ENCODE data around the gene SIL1.
"Not testable (repeated sequence)": the region's sequence is repeated elsewhere in the genome, so short reads cannot be mapped to it uniquely, and the experiment has no call there.

Gene SIL1

DNA sequence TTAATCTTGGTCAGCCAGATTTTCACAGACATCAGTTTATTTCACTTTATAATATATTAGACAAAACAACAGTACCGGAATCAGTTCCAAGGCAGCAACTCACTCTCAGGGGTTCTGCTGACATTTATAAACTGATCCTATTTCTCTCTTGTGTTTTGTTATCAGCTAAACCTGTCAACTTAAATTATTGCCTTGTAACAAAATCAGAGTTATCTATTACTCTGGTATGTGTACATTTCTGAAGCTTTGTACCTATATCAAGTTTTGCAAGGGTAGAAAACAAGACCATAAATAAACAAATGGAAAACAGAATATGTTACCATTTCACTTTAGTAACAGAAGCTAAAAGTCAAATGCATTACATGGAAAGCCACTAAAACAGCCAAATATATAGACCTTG is 122.1 kb downstream of the SIL1 start:
- in situ Hi-C loops (cut with MboI; ENCODE audit: low sequenced_read_pairs) = no loop called here

DNA sequence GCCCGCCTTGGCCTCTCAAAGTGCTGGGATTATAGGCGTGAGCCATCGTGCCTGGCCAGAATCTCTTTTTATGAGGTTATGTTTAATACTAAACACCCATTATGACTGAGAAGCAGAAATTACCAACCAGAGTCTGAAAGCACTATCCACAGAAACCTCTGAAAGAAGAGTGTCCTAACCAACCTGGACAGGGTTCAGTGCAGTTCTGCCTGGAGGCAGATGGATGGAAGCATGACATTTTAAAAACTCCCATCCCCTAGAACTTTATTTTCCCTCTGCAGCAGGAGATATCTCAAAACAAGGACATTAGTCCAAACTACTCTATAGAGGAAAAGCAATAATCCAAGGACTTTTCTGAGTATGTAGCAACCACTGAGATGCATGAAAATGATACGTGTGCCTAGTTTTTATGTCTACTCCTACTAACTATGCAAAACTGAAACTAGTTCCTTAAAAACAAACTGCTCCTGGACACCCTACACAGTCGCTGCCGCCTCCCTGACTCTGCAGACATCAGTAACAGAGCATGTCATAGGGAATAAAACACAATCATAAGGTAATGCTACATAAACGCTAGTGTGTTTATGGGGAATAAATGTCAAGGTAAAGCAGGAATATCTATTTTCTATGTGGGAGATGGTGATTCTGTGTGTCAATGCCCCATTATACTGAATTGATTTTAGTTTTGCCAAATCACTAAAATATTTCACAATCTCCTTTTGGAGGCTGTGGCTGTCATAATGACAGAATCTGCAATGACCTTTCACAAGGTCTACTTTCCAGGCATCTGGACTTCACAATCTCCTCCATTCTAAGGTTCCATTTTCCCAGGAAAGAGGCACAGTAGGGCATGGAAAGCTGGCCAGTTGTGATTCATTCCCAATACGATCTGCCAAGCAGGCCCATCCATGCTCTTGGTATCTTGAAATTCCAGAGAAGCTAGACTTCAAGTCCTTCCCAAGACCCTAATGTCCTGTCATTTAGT is 122.8 kb downstream of the SIL1 start:
- in situ Hi-C loops (cut with MboI; ENCODE audit: low sequenced_read_pairs) = no loop called here

DNA sequence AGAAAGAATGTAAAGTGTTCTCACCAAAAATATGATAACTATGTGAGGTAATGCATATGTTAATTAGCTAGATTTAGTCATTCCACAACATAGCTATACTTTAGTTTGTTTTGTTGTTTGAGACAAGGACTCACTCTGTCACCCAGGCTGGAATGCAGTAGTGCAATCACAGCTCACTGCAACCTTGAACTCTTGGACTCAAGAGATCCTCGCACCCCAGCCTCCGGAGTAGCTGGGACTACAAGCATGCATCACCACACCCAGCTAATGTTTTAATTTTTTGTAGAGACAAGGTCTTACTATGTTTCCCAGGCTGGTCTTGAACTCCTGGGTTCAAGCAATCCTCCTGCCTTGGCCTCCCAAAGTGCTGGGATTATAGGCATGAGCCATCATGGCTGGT is 124.2 kb downstream of the SIL1 start:
- in situ Hi-C loops (cut with MboI; ENCODE audit: low sequenced_read_pairs) = not testable (repeated sequence)

DNA sequence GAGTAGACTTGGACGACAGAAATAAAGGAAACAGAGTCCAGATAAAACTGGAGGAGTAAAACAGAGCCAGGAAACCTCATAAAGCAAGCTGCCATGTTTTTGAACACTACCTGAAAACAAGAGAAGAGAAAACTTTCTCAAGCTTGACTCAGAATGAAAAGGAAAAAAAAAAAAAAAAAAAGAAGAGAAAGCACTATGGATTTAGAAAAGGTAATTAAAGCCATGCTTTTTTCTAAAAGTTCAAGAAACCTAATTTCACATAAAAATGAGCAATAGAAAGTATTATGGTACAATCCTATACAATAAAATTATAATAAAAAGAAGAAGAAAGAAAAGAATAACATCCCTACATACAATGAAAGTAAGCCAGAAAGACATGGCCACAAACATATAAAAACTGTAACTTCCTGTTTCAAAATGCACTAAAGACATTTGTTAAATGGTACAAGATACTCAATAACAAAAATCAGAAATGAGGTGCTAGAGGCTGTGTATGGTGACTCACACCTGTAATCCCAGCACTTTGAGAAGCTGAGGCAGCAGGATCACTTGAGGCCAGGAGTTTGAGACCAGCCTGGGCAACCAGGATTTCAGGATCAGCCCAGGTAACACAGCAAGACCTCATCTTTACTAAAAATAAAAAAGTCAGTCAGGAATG is 129.5 kb downstream of the SIL1 start:
- in situ Hi-C loops (cut with MboI; ENCODE audit: low sequenced_read_pairs) = no loop called here

DNA sequence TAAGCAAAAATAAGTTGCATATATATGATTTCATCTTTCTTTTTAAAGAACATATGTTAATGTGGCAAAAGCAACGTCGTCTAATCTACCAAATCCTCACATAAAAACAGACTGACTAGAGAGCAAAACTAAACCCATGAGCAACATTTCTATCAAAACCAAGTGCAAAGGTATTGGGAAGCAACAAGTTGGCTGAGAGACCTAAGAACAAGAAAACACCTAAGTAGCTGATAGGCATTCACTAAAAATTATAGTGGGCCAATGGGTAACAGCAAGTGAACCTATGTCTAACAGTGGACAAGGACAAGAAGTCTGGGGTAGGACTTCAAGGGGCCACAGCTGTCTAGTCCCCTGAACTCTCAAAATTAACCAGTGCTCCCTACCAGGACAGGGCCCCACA is 130.1 kb downstream of the SIL1 start:
- in situ Hi-C loops (cut with MboI; ENCODE audit: low sequenced_read_pairs) = no loop called here

DNA sequence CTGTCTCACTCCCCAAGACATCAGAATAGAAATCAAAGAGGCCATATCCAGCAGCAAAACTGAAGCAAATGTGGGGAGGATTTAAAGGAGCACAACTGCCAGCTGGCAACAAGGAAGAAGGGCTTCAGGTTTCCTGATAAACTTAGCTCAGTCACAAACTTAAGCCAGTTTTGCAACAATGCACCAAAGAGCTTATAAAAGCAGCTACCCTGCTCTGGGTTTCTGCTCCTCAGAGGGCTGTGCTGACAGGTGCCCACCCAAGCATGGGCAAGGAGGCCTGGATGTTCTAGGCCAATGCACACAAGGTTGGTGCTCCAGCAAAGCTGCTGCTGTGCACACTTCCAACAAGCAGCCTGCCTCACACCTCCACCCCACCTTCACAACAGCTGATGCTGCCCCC is 132.9 kb downstream of the SIL1 start:
- in situ Hi-C loops (cut with MboI; ENCODE audit: low sequenced_read_pairs) = no loop called here

DNA sequence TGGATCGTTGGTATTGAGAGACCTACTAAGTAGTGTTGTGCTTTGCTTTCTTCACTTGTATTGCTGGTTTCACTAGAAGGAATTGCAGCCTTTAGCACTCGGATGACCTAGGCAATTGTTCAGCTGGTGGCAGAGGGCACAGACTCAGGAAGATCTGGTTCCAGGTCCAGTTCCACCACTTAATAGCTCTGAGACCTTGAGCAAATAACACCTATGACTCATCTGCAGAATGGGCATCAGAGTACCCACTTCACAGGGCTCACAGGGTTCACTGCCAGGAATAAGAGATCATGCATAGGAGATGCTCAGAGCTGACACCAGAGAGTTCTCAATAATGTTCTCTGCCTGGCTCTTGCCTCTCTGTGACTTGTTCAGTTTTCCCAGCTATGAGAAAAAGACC is 133.6 kb downstream of the SIL1 start:
- in situ Hi-C loops (cut with MboI; ENCODE audit: low sequenced_read_pairs) = no loop called here

DNA sequence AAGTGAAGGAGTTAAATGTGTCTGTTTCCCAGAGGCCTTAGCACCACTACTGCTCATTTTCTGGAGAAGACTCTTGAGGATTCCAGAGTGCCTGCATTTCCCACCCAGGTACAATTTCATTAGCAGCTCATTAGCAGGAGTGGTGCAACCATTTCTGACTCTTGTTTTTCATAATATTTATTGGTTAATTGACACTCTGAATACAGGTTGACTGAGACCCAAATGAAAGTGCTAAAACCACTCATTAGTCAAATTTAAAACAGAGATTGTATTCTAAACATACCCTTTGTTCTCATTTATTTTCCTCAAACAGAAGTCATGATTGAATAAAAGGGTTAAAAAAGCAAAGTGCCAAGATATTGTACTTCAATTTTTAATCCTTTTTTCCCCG is 134.5 kb downstream of the SIL1 start:
- in situ Hi-C loops (cut with MboI; ENCODE audit: low sequenced_read_pairs) = no loop called here

DNA sequence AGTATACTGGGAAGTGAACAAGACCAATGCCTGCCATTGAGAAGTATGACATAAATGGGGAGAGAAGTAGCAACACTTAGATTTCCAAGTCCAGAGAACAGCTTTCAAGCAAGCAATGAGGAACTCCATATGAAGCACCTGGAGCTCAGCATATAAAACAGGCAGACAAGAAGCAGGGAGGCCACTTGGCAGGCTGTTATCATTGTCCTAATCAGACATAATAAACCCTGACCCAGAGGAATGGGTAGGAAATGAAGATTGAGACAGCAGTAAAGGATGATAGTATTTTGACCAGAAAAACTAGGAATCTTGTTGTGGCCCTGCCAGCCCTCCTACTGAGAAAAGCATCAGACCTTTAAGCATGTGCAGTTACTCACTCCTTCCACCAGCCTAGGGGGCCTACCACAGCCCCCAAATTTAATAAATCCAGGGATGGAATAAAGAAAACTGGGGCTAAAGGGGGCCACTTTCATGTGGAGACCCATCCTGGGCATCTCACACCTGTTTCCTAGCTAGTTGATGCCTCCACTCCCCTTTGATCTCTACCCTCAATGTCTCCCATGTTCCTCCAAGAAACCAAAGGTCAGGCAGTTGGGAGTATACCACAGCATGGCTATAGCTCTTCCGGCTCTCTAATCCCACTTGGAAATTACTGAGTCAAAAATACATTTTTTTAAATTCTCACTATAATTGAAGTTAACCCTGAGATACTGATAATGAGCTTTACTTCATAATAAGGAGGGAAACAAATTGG is 135.1 kb downstream of the SIL1 start:
- in situ Hi-C loops (cut with MboI; ENCODE audit: low sequenced_read_pairs) = no loop called here

DNA sequence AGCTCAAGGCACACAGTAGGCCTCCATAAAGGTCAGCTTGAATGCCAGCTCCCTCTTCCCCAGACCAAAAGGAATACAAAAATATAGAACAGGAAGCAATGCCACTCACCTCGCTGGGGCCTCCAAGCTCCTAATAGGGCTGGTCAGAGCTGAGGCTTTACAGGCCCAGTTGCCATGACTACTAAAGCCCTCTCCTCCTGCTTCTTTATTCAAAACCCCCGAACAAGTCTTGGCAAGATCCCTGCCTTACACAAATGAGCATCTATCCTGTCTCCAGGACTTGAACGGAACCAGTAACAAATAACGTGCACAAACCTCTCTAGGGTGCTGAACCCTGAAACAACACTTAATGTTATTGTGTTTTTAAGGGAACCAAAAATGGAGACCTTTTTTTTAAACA is 136.3 kb downstream of the SIL1 start:
- in situ Hi-C loops (cut with MboI; ENCODE audit: low sequenced_read_pairs) = no loop called here

DNA sequence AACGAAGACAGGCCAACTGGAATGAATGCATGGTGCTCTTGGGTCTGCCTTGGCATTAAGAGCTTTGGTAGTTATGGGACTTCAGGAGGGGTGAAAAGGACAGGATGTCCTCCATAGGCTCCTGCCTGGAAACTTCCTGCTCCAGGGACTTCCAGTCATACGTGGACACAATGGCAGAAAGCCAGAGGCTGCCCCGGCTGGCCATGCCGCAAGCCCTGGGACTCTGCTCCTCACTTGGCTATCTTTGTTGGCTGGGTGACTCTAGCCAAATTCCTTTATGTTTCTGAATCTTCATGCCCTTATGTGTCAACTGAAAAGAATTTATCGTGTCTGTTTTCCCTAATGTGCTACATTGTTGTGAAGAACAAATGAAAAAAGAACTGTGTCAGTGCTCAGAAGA is 136.9 kb downstream of the SIL1 start:
- in situ Hi-C loops (cut with MboI; ENCODE audit: low sequenced_read_pairs) = no loop called here

DNA sequence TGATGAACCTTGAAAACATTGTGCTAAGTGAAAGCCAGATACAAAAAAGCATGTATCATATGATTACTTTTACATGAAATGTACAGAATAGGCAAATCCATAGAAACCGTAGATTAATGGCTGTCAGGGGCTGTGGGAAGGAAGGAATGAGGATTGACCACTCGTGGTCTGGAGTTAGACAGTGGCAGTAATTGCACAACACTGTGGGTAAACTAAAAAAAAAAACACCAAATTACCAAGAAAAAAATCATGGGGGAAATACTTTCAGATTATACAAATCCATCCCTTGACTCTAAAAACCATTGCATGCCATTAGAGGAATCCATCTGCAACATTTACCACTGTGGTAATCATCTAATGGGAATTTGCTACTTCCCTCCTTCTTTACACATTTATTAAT is 140.0 kb downstream of the SIL1 start:
- in situ Hi-C loops (cut with MboI; ENCODE audit: low sequenced_read_pairs) = no loop called here

DNA sequence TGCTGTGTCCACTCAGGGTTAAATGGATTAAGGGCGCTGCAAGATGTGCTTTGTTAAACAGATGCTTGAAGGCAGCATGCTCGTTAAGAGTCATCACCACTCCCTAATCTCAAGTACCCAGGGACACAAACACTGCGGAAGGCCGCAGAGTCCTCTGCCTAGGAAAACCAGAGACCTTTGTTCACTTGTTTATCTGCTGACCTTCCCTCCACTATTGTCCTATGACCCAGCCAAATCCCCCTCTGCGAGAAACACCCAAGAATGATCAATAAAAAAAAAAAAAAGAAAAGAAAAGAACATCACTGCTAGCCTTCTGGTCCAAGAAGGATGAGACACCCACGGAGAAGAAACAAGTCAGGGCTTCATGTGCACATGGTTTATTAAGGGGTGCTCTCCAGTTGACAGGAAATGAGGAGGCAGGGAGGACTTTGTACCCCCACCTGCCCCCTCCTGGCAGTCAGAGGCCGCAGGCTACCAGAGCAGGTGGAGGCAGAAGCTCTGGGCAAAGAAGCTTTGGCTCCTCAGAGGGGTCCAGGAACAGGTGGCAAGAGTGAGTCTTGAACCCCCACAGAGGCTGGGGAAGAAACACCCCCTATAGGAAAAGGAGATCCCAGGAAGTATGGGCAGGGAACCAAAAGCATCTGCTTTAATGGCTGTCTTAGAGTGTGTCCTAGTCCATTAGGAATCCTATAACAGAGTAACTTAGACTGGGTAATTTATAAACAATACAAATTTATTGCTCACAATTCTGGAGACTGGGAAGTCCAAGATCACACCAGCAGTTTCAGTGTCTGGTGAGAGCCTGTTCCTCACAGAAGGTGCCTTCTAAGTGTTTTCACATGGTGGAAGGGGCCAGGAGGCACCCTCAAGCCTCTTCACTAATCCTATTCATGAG is 140.9 kb downstream of the SIL1 start:
- in situ Hi-C loops (cut with MboI; ENCODE audit: low sequenced_read_pairs) = not testable (repeated sequence)

DNA sequence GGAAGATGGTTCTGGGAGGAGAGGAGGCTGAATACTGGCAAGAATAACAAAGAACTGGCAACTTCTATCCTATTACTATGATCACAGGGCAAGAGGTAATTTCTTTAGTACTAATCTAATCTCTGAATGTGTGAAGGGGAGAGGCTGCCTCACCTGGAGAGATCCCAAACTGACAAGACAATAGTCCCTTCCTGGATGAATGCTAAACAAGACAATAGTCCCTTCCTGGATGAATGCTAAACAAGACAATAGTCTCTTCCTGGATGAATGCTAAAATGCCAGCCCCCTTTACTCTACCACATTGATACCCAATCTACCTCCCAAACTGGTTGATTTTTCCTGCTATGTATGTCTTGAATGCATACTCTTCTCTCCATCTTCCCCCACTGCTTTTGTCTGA is 145.2 kb downstream of the SIL1 start:
- in situ Hi-C loops (cut with MboI; ENCODE audit: low sequenced_read_pairs) = no loop called here

DNA sequence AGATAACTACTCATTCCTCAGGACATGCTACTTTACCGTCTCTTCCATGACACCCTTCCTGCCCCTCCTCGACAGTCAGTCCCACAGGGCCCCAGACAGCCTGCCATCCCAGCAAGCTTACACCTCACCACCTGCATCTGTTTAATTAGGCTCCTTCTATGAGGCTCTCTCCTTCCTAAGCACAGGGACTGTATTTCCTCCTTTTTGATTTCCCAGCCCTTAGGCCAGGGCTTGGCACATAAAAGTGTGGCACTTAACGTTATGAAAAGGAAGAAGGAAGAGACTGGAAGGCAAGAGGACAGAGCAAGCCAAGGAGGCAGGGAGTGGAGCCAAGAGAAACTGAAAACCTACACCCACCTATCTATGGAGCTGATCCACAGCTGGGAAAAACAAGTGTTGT is 146.8 kb downstream of the SIL1 start:
- in situ Hi-C loops (cut with MboI; ENCODE audit: low sequenced_read_pairs) = no loop called here

DNA sequence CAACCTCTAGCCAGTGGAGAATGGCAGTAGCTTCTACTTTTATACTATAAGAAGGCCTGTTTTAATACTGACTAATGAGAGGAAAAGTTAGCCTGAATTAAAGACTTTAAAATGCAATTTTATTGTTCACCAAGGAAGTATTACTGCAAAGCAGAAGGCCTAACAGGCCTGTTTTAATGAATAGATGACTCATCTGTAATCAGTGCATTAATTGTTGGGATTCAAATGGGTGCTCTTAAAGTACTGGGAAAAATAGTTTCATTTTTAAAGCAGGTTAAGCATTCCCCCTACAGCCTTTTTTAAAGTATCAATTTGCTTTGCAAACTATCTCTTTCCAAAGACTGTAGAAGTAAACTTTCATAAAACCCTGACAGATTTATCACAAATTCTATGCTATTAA is 147.7 kb downstream of the SIL1 start:
- in situ Hi-C loops (cut with MboI; ENCODE audit: low sequenced_read_pairs) = no loop called here

DNA sequence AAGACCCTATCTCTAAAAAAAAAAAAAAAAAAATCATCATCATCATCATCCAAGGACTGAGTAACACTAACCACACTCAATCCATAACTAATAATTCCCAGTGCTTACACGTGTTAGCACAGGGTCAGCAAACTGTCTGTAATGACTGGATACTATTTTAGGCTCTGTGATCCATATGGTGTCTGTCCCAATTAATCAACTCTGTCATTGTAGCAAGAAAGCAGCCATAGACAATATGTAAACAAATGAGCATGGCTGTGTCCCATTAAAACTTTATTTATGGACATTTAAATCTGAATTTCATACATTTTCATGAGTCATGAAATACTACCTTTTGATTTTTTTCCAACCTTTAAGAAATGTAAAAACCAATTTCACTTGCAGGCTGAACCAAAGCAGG is 148.4 kb downstream of the SIL1 start:
- in situ Hi-C loops (cut with MboI; ENCODE audit: low sequenced_read_pairs) = no loop called here

DNA sequence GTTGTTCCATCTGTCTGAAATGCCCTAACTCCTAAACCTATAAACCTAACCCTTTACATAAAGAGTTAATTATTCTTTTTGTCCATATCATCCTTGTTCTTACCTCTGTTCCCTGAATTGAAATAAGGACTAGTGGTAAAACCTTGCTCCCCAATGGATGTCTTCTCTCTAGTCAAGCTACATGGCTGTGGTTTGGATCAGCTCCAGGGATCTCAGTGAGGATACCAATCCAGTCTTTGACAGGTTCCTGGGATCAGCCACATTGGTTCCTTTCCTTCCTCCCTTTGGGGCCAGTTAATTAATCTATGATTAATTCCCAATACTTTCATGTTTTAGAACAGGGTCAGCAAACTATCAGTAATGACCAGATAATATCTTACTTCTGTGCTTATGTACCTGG is 151.6 kb downstream of the SIL1 start:
- in situ Hi-C loops (cut with MboI; ENCODE audit: low sequenced_read_pairs) = no loop called here

DNA sequence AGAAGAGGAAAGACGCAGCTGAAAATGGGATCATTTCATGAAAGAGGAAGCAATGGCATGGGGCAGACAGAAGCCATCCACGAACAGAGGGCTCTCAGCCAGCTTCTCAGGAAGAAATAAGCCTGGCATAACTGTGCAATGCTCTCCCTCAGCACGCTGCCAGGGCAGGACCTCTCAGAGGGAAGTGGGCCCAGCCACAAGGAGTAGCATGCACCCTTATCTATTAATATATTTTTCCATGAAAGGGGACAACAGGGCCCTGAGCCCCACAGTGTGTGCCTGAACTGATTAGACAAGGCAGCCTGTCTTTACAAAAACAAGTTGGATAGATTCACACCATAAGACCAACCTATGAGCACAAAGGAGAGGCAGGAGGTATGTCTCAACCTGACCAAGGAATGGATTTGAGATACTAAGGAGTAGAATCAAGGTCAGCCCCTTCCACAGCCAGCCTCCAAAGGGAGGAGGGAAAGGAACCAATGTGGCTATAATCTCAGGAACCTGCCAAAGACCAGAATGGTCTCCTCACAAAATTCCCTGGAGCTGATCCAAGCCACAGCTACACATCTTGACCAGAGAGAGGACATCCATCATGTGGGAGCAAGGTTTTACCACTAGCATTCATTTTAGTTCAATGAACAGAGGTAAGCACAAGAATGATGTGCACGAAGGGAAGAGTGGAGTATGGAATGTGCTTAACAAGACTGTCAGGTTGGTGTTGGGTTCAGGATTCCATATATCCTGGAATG is 154.8 kb downstream of the SIL1 start:
- in situ Hi-C loops (cut with MboI; ENCODE audit: low sequenced_read_pairs) = no loop called here

DNA sequence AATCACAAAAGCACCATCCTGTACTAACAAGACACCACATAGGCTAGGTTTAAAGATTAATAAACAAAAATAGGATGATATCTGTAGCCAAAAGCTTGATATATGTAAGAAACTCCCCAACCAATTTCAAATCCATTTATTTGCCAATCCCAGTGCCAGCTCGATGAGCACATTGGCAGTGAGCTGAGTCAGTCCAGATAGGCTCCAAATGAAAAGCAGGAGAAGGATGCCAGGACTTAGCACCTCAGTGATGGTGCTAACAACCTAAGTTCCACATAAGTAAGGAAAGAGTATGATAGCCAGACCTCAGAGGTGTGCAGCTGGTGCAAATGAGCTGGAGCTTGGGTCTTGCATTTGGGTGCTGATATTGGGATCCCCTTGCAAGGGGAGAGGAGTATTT is 158.1 kb downstream of the SIL1 start:
- in situ Hi-C loops (cut with MboI; ENCODE audit: low sequenced_read_pairs) = no loop called here
